Measurements from ENCODE around the gene TMEM130. TPM values are rescaled to one million over a fixed set of nuclear protein-coding genes. Genes with fewer than 3 reads are reported as not detected.

Gene TMEM130
- total RNA-seq, 2 donors from 2014 or later = 1.1 TPM; not detected in 1

- TF ChIP-seq CTCF (IDR thresholded peaks at IDR 0.05) = no peak
- H3K27ac ChIP-seq = peak overlapping the region in 1 of 2 donors; percentile 60
- H3K4me3 ChIP-seq = no peak overlapping the region
- peaks cover 0 to 12% of the 10 kb centered on the region in 2 donors for H3K4me1 ChIP-seq
- no peaks in the 10 kb centered on the region for H3K36me3 ChIP-seq
- H3K9me3 ChIP-seq = no peaks in the 10 kb centered on the region
- no peaks in the 10 kb centered on the region for H3K27me3 ChIP-seq
- DNase-seq (ENCODE audit: low spot score) = no peak
Observed at GRCh38 chr7:98830972-98831548, 38.8 kb downstream of the TMEM130 start.

GRCh38 chr7:98828368-98828767 is 41.4 kb downstream of the TMEM130 start:
- DNase-seq (ENCODE audit: low spot score) = no peak
- Histone ChIP-seq H3K4me3 (no peak overlapping the region), H3K27me3 (no peaks in the 10 kb centered on the region), H3K4me1 (peaks cover 0 to 13% of the 10 kb centered on the region in 2 donors), H3K36me3 (no peaks in the 10 kb centered on the region), H3K27ac (no peak overlapping the region), H3K9me3 (no peaks in the 10 kb centered on the region)
- TF ChIP-seq CTCF (IDR thresholded peaks at IDR 0.05) = no peak

GRCh38 chr7:98827258-98827657 is 42.6 kb downstream of the TMEM130 start:
- Histone ChIP-seq H3K4me1 (peaks cover 0 to 13% of the 10 kb centered on the region in 2 donors), H3K27ac (peak overlapping the region; percentile 85 to 91), H3K27me3 (no peaks in the 10 kb centered on the region), H3K4me3 (no peak overlapping the region), H3K9me3 (no peaks in the 10 kb centered on the region), H3K36me3 (no peaks in the 10 kb centered on the region)
- no peak for TF ChIP-seq CTCF (IDR thresholded peaks at IDR 0.05)
- no peak for DNase-seq (ENCODE audit: low spot score)

- peak; percentile 71 for DNase-seq (ENCODE audit: low spot score)
- Histone ChIP-seq H3K9me3 (no peaks in the 10 kb centered on the region), H3K27ac (peak overlapping the region; percentile 85 to 91), H3K36me3 (no peaks in the 10 kb centered on the region), H3K27me3 (no peaks in the 10 kb centered on the region), H3K4me1 (peaks cover 0 to 13% of the 10 kb centered on the region in 2 donors), H3K4me3 (no peak overlapping the region)
- TF ChIP-seq CTCF (IDR thresholded peaks at IDR 0.05) = peak in 1 of 2 donors; percentile 32
Observed at GRCh38 chr7:98826811-98827231, 43.0 kb downstream of the TMEM130 start.

GRCh38 chr7:98826387-98826786 is 43.4 kb downstream of the TMEM130 start:
- DNase-seq (ENCODE audit: low spot score) = no peak
- no peaks in the 10 kb centered on the region for H3K9me3 ChIP-seq
- H3K4me3 ChIP-seq = no peak overlapping the region
- peaks cover 0 to 13% of the 10 kb centered on the region in 2 donors for H3K4me1 ChIP-seq
- peak overlapping the region; percentile 85 to 91 for H3K27ac ChIP-seq
- no peak for TF ChIP-seq CTCF (IDR thresholded peaks at IDR 0.05)
- no peaks in the 10 kb centered on the region for H3K27me3 ChIP-seq
- H3K36me3 ChIP-seq = no peaks in the 10 kb centered on the region

- no peak for DNase-seq (ENCODE audit: low spot score)
- no peak for TF ChIP-seq CTCF (IDR thresholded peaks at IDR 0.05)
- Histone ChIP-seq H3K36me3 (no peaks in the 10 kb centered on the region), H3K4me3 (no peak overlapping the region), H3K27me3 (no peaks in the 10 kb centered on the region), H3K4me1 (peaks cover 0 to 13% of the 10 kb centered on the region in 2 donors), H3K9me3 (no peaks in the 10 kb centered on the region), H3K27ac (no peak overlapping the region)
Observed at GRCh38 chr7:98823226-98823625, 46.6 kb downstream of the TMEM130 start.
